SK-MEL-5 (cell line): ENCODE measurements around the gene SLAIN1. TPM values are rescaled to one million over a fixed set of nuclear protein-coding genes. Genes with fewer than 3 reads are reported as not detected.

ENCODE experiments used
- DNase-seq: peaks from one replicate; pipeline ENCODE4 v3.0.0-alpha.2; 2016; ENCODE audit warnings: low read depth, low spot score
- in situ Hi-C: cut with HindIII; loops from 2 replicates; pipeline ENCODE4 v1.10.0; 2016; ENCODE audit warnings: low sequenced_read_pairs, high pct_unique_total_duplicates, low pct_unique_long_range_greater_than_20kb
- total RNA-seq: library from RNA; depleted of rRNA; stranded (reverse); fragments of >200 nt; shearing (Covaris generic); gene quantifications from 2 replicates; pipeline ENCODE4 v1.2.3, GENCODE V29; 2014

Gene SLAIN1
- total RNA-seq, 1 experiment from 2014 or later = 73.2 TPM

DNA sequence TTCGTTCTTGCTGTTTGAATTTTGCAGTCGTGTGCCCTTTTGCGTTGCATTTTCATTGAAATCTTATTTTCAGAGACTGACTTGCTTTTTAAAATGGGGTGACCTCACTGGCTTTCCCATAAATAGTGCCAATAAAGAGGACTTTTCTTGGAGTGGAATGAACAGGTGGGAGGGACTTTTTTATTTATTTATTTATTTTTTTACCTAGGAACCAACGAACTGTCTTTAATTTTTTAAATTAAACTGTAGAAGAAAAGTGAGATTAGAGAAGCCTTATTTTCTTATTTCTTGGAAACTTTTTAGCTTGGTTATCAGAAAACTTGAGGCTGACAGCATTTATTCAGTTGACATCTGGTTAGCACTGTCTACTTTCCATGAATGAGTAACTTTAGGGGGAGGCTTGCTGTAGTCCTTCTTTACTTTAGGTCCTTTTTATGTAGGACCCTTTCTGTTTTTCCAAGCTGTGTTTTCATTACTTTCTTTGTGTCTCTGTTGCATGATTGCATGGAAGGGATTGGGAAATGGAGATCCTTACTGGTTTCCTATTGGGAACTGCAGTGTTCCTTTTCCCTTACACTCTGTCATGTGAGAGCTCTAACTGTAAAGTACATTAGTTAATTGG is 1.7 kb downstream of the SLAIN1 start:
- no peak for DNase-seq
- in situ Hi-C loops = no loop called here

GRCh38 chr13:77701305-77701704 is 3.8 kb downstream of the SLAIN1 start:
- in situ Hi-C loops = no loop called here
- no peak for DNase-seq

- DNase-seq = no peak
- in situ Hi-C loops = no loop called here
Observed at GRCh38 chr13:77702366-77702765, 4.9 kb downstream of the SLAIN1 start.

DNA sequence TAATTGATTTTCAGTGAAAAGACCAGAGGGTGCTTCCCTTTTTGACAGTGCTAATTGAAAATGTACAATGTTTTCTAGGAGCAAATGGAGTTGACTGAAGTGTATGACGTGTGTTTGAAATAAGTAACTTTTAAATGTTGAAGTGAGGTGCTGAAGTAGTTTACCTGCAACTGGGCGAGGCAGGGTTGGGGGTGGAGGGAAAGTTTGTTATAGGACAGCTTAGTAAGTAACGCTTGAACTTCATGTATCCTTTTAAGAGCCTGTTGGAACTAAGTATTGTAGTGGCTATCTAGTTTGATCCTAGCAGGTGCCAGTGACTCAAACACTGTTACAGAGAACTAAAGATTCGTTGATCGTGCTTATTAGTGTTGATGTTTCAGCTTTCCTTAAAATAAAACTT is 5.9 kb downstream of the SLAIN1 start:
- in situ Hi-C loops = no loop called here

DNA sequence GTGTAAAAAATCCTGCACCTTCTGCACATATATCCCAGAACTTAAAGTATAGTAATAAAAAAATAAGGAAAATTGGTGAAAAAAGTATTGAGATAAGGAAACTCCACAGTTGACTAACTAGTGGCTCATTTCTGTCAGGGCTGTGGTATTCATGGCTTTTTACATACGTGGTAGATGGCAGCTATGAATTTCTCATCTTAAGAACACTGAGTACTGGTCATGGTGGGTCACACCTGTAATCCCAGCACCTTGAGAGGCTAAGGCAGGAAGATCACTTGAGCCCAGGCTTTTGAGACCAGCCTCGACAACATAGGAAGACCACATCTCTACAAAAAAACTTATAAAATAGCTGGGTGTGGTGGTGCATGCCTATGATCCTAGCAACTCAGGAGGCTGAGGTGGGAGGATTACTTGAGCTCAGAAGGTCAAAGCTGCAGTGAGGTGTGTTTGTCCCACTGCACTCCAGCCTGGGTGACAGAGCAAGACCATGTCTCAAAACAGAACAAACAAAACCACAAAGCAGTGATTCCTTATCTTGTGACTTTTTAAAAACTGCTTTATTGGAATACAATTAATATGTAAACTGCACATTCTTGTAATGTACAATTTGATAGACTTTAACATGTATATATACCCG is 16.8 kb downstream of the SLAIN1 start:
- no peak for DNase-seq
- in situ Hi-C loops = no loop called here

More for the DNA sequence above, 5.9 kb downstream of the SLAIN1 start:
- DNase-seq = no peak

GRCh38 chr13:77715233-77715891 is 17.9 kb downstream of the SLAIN1 start:
- no peak for DNase-seq
- in situ Hi-C loops = no loop called here

GRCh38 chr13:77716692-77717091 is 19.2 kb downstream of the SLAIN1 start:
- in situ Hi-C loops = no loop called here
- no peak for DNase-seq

DNA sequence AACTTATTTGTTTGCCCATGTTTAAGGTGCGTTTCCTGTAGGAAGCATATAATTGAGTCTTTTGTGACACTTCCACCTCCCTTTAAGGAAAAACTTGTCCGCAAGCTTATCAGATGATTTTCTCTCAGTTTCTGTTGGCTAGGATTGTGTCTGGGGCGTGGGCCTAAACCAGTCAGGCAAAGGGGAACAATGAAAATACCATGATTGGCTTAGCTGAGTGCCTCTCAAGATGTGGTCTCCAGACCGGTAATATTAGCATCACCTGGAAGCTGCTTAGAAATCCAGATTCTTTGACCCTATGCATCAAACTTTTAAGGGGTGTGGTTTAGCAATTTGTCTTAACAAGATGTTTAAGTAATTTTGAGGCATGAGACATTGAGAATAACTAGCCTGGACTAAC is 20.0 kb downstream of the SLAIN1 start:
- DNase-seq = no peak
- in situ Hi-C loops = no loop called here

- no peak for DNase-seq
- in situ Hi-C loops = no loop called here
Observed at GRCh38 chr13:77719128-77719527, 21.6 kb downstream of the SLAIN1 start.

DNA sequence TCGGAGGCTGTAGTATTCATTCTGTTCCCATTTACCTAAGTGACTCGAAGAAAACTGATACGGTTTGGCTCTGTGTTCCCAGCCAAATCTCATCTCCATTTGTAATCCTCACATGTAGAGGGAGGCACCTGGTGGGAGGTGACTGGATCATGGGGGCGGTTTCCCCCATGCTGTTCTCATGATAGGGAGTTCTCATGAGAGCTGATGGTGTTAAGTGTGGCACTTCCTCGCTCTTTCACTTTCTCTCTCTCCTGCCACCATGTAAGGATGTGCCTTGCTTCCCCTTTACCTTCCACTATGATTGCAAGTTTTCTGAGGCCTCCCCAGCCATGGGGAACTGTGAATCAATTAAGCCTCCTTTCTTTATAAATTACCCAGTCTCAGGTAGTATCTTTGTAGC is 23.5 kb downstream of the SLAIN1 start:
- no peak for DNase-seq
- in situ Hi-C loops = no loop called here

DNA sequence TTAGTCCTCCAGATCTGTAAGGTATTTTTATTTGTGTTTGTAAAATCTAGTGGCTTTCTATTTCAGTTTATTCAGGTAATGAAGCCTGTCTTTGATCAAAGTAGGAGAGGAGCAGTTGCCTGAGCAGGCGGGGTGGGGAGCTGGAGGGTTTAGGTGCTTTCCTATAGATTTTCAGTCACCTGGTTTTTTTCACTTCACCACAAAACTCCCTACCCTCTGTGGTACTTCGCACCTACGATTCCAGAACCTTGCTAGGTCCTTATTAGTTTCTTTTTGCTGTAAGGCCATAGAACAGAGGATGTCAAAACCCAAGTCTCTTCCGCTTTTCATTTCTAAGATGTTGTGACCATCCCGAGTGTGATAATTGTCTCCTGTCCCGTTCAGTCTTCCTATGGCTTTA is 26.6 kb downstream of the SLAIN1 start:
- DNase-seq = no peak
- in situ Hi-C loops = no loop called here

DNA sequence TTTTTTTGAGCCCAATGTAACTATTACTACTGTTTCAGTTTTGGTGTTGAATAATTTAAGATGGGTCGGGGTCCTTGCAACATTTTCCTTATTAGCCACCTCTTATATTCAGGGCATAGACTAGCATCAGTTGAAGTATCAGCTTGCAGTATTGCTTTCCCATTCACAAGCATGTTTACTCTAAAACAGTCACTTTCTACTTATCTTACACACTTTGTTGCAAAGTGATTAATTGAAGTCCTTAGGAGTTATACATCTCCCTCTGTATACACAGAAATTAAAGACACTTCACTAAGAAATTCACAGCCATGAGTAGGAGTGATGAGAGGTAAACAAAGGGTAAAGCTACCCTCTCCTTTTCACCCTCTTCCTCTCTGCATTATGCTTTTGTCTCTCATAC is 27.6 kb downstream of the SLAIN1 start:
- DNase-seq = no peak
- in situ Hi-C loops = loop anchor here (25.0 kb wide), 1 partner anchor 138 kb away; no protein-coding TSS in a partner anchor

DNA sequence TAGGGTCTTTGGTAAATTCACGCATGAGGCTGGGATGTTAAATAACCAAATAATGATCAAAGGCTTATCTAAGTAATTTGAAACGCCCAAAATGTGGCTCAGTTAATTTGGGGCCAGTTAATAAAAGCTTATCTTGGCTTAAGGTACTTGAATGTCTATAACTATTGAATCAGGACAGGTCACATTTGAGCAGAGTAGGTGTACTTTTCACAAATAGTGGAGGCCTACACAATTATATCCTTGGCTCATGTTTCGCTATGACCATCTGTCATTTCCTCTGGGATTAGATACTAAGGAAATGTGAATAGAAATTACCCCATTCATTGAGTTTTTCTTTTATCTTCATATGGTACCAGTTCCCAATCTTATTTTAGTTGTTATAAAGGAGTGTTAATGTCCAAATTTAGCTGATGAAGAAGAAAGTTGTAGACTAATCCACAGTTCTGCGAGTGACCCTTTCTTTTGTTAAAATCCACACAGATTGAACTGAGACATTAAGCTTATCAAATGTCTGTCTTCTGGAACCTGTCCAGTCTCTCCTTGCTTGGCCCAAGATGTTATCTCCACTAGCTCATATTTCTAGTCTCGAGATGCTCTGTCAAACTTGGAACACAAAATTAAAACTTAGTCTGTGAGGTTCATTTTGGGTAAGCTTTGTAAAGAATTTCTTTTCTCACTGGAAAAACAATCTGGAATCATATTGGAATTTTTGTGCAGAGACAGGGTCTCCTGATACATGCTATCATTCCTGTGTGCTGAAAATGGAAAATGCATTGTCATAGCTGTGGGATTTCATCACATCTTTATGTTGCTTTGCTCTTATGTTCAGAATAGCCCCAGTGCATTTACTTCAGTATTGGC is 31.0 kb downstream of the SLAIN1 start:
- in situ Hi-C loops = loop anchor here (25.0 kb wide), 1 partner anchor 141 kb away; no protein-coding TSS in a partner anchor
- no peak for DNase-seq

DNA sequence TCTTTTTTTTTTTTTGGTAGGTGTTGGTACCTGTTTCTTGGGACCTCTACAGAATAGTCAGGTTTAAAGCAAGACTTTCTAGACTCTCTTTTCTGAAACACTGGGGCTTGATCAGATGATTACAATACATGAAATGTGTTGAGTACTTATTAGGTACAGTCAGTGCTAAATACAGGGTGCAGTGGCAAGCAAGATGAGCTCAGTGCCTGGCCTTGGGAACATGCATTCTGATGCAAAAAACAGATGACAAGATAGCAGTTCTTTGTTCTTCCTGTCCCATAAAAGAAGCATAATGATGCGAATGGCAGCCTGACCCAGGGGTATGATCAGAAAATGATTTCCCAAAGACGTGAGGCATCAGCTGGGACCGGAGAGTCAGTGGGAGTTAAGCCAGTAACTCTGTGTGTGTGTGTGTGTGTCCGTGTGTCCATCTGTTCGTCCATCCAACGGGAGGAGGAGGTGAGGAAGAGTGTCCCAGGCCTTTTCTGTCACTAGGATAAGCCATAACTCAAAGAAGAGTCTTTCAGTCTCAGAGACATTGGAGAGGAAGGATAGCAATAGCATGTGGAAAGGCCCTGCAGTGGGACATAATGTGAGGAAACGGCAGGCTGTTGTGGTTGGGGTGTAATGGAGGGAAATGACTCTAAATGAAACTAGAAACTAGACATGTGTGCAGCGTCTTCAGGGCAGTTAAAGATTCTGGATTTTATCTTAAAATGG is 32.2 kb downstream of the SLAIN1 start:
- DNase-seq = peak; percentile 26
- in situ Hi-C loops = loop anchor here (25.0 kb wide), 1 partner anchor 142 kb away; no protein-coding TSS in a partner anchor

- no peak for DNase-seq
- in situ Hi-C loops = loop anchor here (25.0 kb wide), 1 partner anchor 143 kb away; no protein-coding TSS in a partner anchor
Observed at GRCh38 chr13:77730572-77730971, 33.1 kb downstream of the SLAIN1 start.

DNA sequence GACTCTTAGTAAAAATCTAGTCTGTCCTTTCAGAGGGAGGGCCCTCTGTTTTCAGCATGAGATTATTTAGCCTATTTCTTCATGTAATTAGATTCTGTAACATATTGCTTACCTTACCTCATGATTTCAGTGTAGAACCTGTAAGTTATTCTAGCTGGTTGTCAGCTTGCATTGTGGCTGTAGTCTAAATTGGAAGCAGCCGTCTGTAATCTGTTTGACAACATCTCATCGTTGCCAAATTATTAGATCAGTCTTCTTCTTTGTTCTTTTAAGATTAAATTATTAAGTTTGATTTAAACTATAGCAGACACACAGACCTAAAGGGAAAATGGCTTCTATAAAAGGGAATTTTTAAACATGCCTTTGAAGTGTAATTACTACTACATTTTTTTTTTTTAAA is 34.8 kb downstream of the SLAIN1 start:
- in situ Hi-C loops = loop anchor here (25.0 kb wide), 1 partner anchor 145 kb away; no protein-coding TSS in a partner anchor
- no peak for DNase-seq

DNA sequence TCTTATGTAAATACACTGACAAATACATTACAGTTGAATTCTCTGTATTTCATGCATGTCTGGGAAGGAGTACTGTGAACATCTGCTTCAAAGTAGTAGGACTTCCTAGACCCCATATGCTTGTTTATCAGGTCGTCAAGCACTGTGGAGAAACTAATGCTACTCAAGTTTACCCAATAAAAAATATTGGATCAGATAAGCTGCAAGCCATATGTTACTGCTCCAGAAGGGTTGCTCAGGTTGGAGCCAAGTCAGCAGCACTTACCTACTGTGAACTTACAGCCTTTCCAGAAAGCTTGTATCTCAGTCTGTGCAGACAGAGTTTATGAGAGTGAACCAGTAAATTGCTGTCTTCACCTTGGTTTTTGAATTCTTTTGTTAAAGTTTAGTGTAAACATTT is 36.2 kb downstream of the SLAIN1 start:
- in situ Hi-C loops = loop anchor here (25.0 kb wide), 1 partner anchor 146 kb away; no protein-coding TSS in a partner anchor
- DNase-seq = no peak
